K562 (cell line): Measurements from ENCODE around the gene AGPAT1. TPM values are rescaled to one million over a fixed set of nuclear protein-coding genes. Genes with fewer than 3 reads are reported as not detected.

Experiments used
- BCL6 ChIP-seq: fragments of 250-450 bp; sonication (Bioruptor Pico); IDR thresholded peaks from 2 replicates; pipeline ENCODE4 v1.4.0; 2020
- CTBP1 ChIP-seq: fragments of 450-650 bp; IDR thresholded peaks from 2 replicates; pipeline ENCODE4 v1.6.1; 2016; ENCODE audit warnings: borderline replicate concordance
- FOXP1 ChIP-seq: sonication (generic); formaldehyde crosslinking; IDR thresholded peaks from 2 replicates; pipeline ENCODE4 v1.8.0; 2022; ENCODE audit warnings: mild to moderate bottlenecking, missing genetic modification reagents
- GTF2B ChIP-seq: IDR thresholded peaks from 2 replicates; pipeline ENCODE4 v1.6.1; 2011; ENCODE audit not compliant: insufficient read length; ENCODE audit errors: extremely low read depth
- HDGF ChIP-seq: fragments of 450-650 bp; IDR thresholded peaks from 2 replicates; pipeline ENCODE4 v1.6.1; 2016
- HMGN3 ChIP-seq: IDR thresholded peaks from 2 replicates; pipeline ENCODE4 v1.6.1; 2011; ENCODE audit warnings: borderline replicate concordance, low read depth, mild to moderate bottlenecking, mixed read lengths, low read length; ENCODE audit not compliant: insufficient read length; ENCODE audit errors: extremely low read depth
- NONO ChIP-seq, 2 experiments: fragments of 200-400 bp in 1 of 2; fragments of 450-650 bp in 1 of 2; formaldehyde crosslinking in 1 of 2; IDR thresholded peaks; 2 replicates each; pipeline ENCODE4 v1.6.1; 2017; ENCODE audit warnings: low read depth in 2 of 2, mild to moderate bottlenecking in 2 of 2, moderate library complexity in 2 of 2, low read length in 1 of 2
- RNF2 ChIP-seq: sonication (generic); IDR thresholded peaks from 2 replicates; pipeline ENCODE4 v1.6.1; 2016
- TARDBP ChIP-seq: fragments of 450-650 bp; IDR thresholded peaks from 2 replicates; pipeline ENCODE4 v1.6.1; 2016
- ZBTB40 ChIP-seq, 2 experiments: fragments of 450-650 bp in 1 of 2; sonication (generic) in 1 of 2; formaldehyde crosslinking in 1 of 2; IDR thresholded peaks; 2 replicates each; pipeline versions ENCODE4 v1.7.1 to v1.9.0; 2016 to 2022; ENCODE audit warnings: inconsistent platforms in 1 of 2, mild to moderate bottlenecking in 1 of 2, missing genetic modification reagents in 1 of 2
- ZNF41 ChIP-seq: fragments of 250-450 bp; sonication (Bioruptor Pico); conservative IDR thresholded peaks from 2 replicates; pipeline ENCODE4 v1.4.0; 2020; ENCODE audit warnings: mild to moderate bottlenecking
- ZNF766 ChIP-seq: fragments of 200-800 bp; sonication (Bioruptor generic); conservative IDR thresholded peaks from 2 replicates; pipeline ENCODE4 v1.6.1; 2016; ENCODE audit warnings: missing genetic modification characterization, missing compliant biosample characterization
- polyA plus RNA-seq, 8 experiments: library from polyadenylated mRNA; depleted of rRNA in 4 of 8; stranded (reverse) in 5 of 8; unstranded in 3 of 8; fragments of >200 nt; fragmentation: Nextera tagmentation in 2 of 8; fragmentation: Illumina TruSeq in 1 of 8; extraction: Ambion mirVana in 2 of 8; extraction: Trizol in 1 of 8; gene quantifications; 2 replicates each; pipeline versions ENCODE4 v1.2.1 to v1.2.3, GENCODE V29; 2011 to 2014; ENCODE audit warnings: inconsistent platforms in 1 of 8, missing spikeins in 1 of 8
- total RNA-seq, 7 experiments: library from RNA; depleted of rRNA in 6 of 7; stranded (reverse); fragments of >200 nt in 6 of 7; fragmentation: Illumina TruSeq in 2 of 7; extraction: Trizol in 2 of 7; gene quantifications; 2 replicates each; pipeline versions ENCODE4 v1.2.1 to v1.2.3, GENCODE V29; 2011 to 2021; ENCODE audit warnings: low replicate concordance in 1 of 7
- TF ChIP-seq, protein P1 (sequence below): fragments of 450-650 bp; formaldehyde crosslinking; IDR thresholded peaks from 2 replicates; pipeline ENCODE4 v1.4.0; 2022; ENCODE audit warnings: missing genetic modification characterization
- TF ChIP-seq, protein P2 (sequence below): sonication (generic); formaldehyde crosslinking; IDR thresholded peaks from 2 replicates; pipeline ENCODE4 v1.8.0; 2022; ENCODE audit warnings: mild to moderate bottlenecking, low read depth, missing genetic modification reagents

AGPAT1 gene
- total and polyA plus RNA-seq, 9 of the 15 experiments (the other 6 are each of a cell fraction or from before 2014, with no cell fraction given) = 37.9 to 176 (median 69.4) TPM

DNA sequence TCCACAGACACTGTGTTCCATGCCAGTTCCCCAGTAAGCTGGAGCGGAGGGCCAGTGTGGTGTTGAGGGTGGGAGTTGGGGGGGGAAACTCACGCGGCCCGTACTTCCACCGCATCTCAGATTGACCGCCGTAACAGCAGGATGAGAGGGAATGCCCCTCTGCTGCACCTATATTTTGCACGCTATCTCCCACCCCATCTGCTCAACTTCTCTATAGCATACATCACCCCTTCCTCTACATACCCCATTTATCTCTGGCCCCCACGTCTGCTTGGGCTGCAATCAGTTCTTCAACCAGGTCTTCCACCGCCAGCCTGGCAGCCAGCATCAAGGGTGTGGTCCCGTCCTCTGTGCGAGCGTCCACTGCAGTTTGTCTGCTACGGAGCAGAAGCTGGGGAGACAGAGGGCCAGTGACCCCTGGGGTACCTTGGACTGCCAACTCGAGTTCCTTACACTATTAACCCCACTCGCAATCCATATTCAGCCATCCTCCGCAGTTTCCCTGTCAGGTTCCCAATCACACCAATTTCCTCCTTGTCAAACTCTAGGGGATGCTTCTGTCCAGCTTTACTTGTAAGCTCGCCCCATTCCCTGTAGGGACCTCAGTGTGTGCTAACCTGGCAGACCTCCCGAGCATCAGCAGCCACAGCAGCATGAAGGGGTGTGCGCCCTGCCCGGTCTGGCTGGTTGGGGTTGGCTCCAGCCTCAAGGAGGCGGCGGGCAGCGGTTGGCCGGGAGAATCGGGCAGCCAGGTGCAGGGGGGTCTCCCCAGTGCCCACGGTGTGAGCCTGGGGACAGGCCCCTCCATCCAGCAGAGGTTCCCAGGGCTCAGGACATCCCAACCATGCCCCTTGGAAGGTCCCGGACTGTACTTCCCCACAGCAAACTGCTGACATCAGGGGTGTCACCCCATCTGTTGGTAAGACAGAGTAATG lies 21.1 kb upstream of the AGPAT1 start (continued):
- TF ChIP-seq ZBTB40 (IDR thresholded peaks at IDR 0.05) = no peak
- TF ChIP-seq ZBTB40 (CRISPR knock-in tag; IDR thresholded peaks at IDR 0.05) = no peak
- peak; percentile 70 for TF ChIP-seq FOXP1 (CRISPR knock-in tag)
- TF ChIP-seq CTBP1 = 0 out of 2 replicates have a peak, but pooled peaks have one; percentile 9
- TF ChIP-seq TARDBP = no peak
- TF ChIP-seq HMGN3 = no peak
- TF ChIP-seq, protein P1, sequence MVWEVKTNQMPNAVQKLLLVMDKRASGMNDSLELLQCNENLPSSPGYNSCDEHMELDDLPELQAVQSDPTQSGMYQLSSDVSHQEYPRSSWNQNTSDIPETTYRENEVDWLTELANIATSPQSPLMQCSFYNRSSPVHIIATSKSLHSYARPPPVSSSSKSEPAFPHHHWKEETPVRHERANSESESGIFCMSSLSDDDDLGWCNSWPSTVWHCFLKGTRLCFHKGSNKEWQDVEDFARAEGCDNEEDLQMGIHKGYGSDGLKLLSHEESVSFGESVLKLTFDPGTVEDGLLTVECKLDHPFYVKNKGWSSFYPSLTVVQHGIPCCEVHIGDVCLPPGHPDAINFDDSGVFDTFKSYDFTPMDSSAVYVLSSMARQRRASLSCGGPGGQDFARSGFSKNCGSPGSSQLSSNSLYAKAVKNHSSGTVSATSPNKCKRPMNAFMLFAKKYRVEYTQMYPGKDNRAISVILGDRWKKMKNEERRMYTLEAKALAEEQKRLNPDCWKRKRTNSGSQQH = no peak
- TF ChIP-seq ZNF41 (CRISPR knock-in tag) = no peak
- TF ChIP-seq, protein P2, sequence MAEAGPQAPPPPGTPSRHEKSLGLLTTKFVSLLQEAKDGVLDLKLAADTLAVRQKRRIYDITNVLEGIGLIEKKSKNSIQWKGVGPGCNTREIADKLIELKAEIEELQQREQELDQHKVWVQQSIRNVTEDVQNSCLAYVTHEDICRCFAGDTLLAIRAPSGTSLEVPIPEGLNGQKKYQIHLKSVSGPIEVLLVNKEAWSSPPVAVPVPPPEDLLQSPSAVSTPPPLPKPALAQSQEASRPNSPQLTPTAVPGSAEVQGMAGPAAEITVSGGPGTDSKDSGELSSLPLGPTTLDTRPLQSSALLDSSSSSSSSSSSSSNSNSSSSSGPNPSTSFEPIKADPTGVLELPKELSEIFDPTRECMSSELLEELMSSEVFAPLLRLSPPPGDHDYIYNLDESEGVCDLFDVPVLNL = no peak
- no peak for TF ChIP-seq ZNF766 (CRISPR knock-in tag)
- no peak for TF ChIP-seq RNF2
- TF ChIP-seq BCL6 (CRISPR knock-in tag) = no peak
- no peak for TF ChIP-seq NONO (IDR thresholded peaks at IDR 0.05; ENCODE audit: low read depth in 2 of 2, low read length in 1 of 2)
- TF ChIP-seq HDGF = no peak
- TF ChIP-seq GTF2B = no peak
